HG03442 (cell line): ENCODE results near the gene FAM184A.
"Not testable (repeated sequence)": the region's sequence is repeated elsewhere in the genome, so short reads cannot be mapped to it uniquely, and the experiment has no call there.

Experiments used
- ATAC-seq: cut with Tn5 transposase; IDR thresholded peaks from one replicate; pipeline ENCODE4 v1.9.1; 2021; ENCODE audit warnings: mild to moderate bottlenecking, moderate library complexity; ENCODE audit not compliant: unreplicated experiment

Gene FAM184A

GRCh38 chr6:119078376-119079282, at the start of gene FAM184A:
Gene FAM184A (minus strand): TSS chr6:119078664. CDS start chr6:119078299, 365 bp downstream.
- ATAC-seq = peak; percentile 57

- no peak for ATAC-seq
Observed at GRCh38 chr6:119127627-119128026, 49.2 kb upstream of the FAM184A start.

GRCh38 chr6:119126826-119127225, 48.4 kb upstream of the FAM184A start:
- ATAC-seq = no peak

- no peak for ATAC-seq
Observed at GRCh38 chr6:119126140-119126539, 47.7 kb upstream of the FAM184A start.

- ATAC-seq = no peak
Observed at GRCh38 chr6:119125576-119125975, 47.1 kb upstream of the FAM184A start.

GRCh38 chr6:119124079-119124824, 45.8 kb upstream of the FAM184A start:
- no peak for ATAC-seq

GRCh38 chr6:119122336-119122735, 43.9 kb upstream of the FAM184A start:
- ATAC-seq = no peak

GRCh38 chr6:119121367-119121766, 42.9 kb upstream of the FAM184A start:
- ATAC-seq = no peak

- ATAC-seq = no peak
Observed at GRCh38 chr6:119119989-119120388, 41.5 kb upstream of the FAM184A start.

GRCh38 chr6:119119062-119119461, 40.6 kb upstream of the FAM184A start:
- ATAC-seq = not testable (repeated sequence)

- ATAC-seq = no peak
Observed at GRCh38 chr6:119116712-119117281, 38.3 kb upstream of the FAM184A start.

GRCh38 chr6:119113961-119114360, 35.5 kb upstream of the FAM184A start:
- ATAC-seq = no peak

GRCh38 chr6:119112812-119113530, 34.5 kb upstream of the FAM184A start:
- ATAC-seq = no peak

GRCh38 chr6:119110601-119111548, 32.4 kb upstream of the FAM184A start:
- ATAC-seq = peak; percentile 75

GRCh38 chr6:119109654-119110325, 31.3 kb upstream of the FAM184A start:
- ATAC-seq = no peak

GRCh38 chr6:119108076-119108475, 29.6 kb upstream of the FAM184A start:
- ATAC-seq = no peak

GRCh38 chr6:119105282-119105681, 26.8 kb upstream of the FAM184A start:
- no peak for ATAC-seq

- no peak for ATAC-seq
Observed at GRCh38 chr6:119102901-119103300, 24.4 kb upstream of the FAM184A start.

GRCh38 chr6:119100115-119100514, 21.7 kb upstream of the FAM184A start:
- no peak for ATAC-seq
